VCaP (cell line): Measurements from ENCODE around the gene USP6NL.

Experiments used
- H3K27ac ChIP-seq: fragments of 450-650 bp; 2 replicates; pipeline ENCODE4 v1.5.1; 2017
- CTCF ChIP-seq: fragments of 450-650 bp; conservative IDR thresholded peaks from 2 replicates; pipeline ENCODE4 v1.5.1; 2017; ENCODE audit warnings: mild to moderate bottlenecking, moderate library complexity

The USP6NL gene

GRCh38 chr10:11612021-11613001 is 861 bp upstream of the USP6NL start:
- H3K27ac ChIP-seq = peak overlapping the region; percentile 92
- no peak for TF ChIP-seq CTCF

- H3K27ac ChIP-seq = peak overlapping the region; percentile 92
- no peak for TF ChIP-seq CTCF
Measured at GRCh38 chr10:11610826-11611247, 613 bp downstream of the USP6NL start.

- TF ChIP-seq CTCF = no peak
- peak overlapping the region; percentile 92 for H3K27ac ChIP-seq
Measured at GRCh38 chr10:11610166-11610825, 1.2 kb downstream of the USP6NL start.

- H3K27ac ChIP-seq = peak overlapping the region; percentile 92
- TF ChIP-seq CTCF = no peak
Measured at GRCh38 chr10:11609492-11610093, 1.9 kb downstream of the USP6NL start.

GRCh38 chr10:11609052-11609451 is 2.4 kb downstream of the USP6NL start:
- no peak overlapping the region for H3K27ac ChIP-seq
- no peak for TF ChIP-seq CTCF

- no peak for TF ChIP-seq CTCF
- H3K27ac ChIP-seq = no peak overlapping the region
Measured at GRCh38 chr10:11608159-11609013, 3.1 kb downstream of the USP6NL start.
